ENCODE data around the gene EIF4B. TPM values are rescaled to one million over a fixed set of nuclear protein-coding genes. Genes with fewer than 3 reads are reported as not detected.

Gene EIF4B
- polyA plus RNA-seq, 1 of the 3 experiments (the other 2 are of a cell fraction): 267 TPM

DNA sequence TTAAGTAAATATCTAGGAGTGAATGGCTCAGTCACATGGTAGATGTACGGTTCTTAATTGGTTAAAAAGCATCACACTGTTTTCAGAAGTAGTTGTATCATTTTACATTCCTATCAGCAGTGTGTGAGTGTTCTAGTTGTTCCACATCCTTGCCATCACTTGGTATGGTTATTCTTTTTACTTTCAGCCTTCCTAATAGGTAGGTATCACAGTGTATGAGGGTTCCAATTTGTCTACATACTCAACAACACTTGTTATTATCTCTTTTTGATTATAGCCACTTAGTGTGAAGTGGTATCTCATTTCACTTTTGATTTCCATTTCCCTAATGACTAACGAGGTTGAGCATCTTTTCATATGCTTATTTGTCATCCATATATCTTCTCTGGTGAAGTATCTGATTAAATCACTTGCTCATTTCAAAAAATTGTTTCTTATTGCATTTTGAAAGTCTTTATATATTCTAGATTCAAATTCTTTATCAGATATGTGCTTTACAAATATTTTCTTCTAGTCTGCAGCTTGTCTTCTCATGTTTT lies 76.5 kb downstream of the EIF4B start:
- Histone ChIP-seq H3K4me2 (no peak overlapping the region), H3K27ac (ENCODE audit: low read depth in 2 of 2, low read length in 1 of 2) (no peak overlapping the region), H3K79me2 (ENCODE audit: insufficient read depth) (peaks cover 18% of the 10 kb centered on the region), H3K4me1 (ENCODE audit: control insufficient read depth in 1 of 2, insufficient read depth in 2 of 2, low read depth in 1 of 2, low read length in 1 of 2) (peaks cover 7 to 10% of the 10 kb centered on the region in 2 experiments; a peak in 1 of 4 replicates), H3K27me3 (ENCODE audit: insufficient read depth) (no peaks in the 10 kb centered on the region), H3K4me3 (ENCODE audit: low read depth in 2 of 2, low read length in 1 of 2) (no peak overlapping the region), H3K9me3 (no peaks in the 10 kb centered on the region; the same call in 1 of the 2 replicates), H3K9me2 (no peaks in the 10 kb centered on the region), H4K20me1 (ENCODE audit: insufficient read depth) (no peaks in the 10 kb centered on the region), H3K36me3 (replicated peaks in 1 of 2; ENCODE audit: control insufficient read depth in 1 of 2, insufficient read depth in 2 of 2, low read length in 1 of 2) (no peaks in the 10 kb centered on the region), H3F3A (replicated peaks; ENCODE audit: insufficient read depth) (peaks cover 24% of the 10 kb centered on the region), H3K9ac (no peak overlapping the region), H2AFZ (ENCODE audit: low read depth) (no peak overlapping the region)
- no peak for DNase-seq
- TF ChIP-seq RCOR1 (IDR thresholded peaks at IDR 0.05; ENCODE audit: low read length) (no peak), TCF12 (IDR thresholded peaks at IDR 0.05) (no peak), NFIC (IDR thresholded peaks at IDR 0.05; ENCODE audit: borderline replicate concordance) (no peak), MEF2A (IDR thresholded peaks at IDR 0.05; ENCODE audit: borderline replicate concordance, low read depth) (no peak), RXRA (IDR thresholded peaks at IDR 0.05; ENCODE audit: borderline replicate concordance, low read depth) (no peak), SMC3 (IDR thresholded peaks at IDR 0.05; ENCODE audit: low read depth, low read length) (no peak), TEAD4 (IDR thresholded peaks at IDR 0.05; ENCODE audit: borderline replicate concordance, insufficient read depth) (no peak), EP300 (IDR thresholded peaks at IDR 0.05; ENCODE audit: borderline replicate concordance in 1 of 2, low read depth in 1 of 2, low read length in 1 of 2) (no peak), POLR2AphosphoS5 (IDR thresholded peaks at IDR 0.05; ENCODE audit: low read depth, low read length) (no peak), FOXJ3 (CRISPR knock-in tag; IDR thresholded peaks at IDR 0.05) (no peak), EZH2phosphoT487 (IDR thresholded peaks at IDR 0.05; ENCODE audit: borderline replicate concordance, low read depth) (no peak)
- TF ChIP-seq, protein P1, sequence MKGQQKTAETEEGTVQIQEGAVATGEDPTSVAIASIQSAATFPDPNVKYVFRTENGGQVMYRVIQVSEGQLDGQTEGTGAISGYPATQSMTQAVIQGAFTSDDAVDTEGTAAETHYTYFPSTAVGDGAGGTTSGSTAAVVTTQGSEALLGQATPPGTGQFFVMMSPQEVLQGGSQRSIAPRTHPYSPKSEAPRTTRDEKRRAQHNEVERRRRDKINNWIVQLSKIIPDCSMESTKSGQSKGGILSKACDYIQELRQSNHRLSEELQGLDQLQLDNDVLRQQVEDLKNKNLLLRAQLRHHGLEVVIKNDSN (IDR thresholded peaks at IDR 0.05; ENCODE audit: borderline replicate concordance, low read depth): no peak
- TF ChIP-seq, protein P2, sequence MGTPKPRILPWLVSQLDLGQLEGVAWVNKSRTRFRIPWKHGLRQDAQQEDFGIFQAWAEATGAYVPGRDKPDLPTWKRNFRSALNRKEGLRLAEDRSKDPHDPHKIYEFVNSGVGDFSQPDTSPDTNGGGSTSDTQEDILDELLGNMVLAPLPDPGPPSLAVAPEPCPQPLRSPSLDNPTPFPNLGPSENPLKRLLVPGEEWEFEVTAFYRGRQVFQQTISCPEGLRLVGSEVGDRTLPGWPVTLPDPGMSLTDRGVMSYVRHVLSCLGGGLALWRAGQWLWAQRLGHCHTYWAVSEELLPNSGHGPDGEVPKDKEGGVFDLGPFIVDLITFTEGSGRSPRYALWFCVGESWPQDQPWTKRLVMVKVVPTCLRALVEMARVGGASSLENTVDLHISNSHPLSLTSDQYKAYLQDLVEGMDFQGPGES (IDR thresholded peaks at IDR 0.05; ENCODE audit: low read depth, low read length): no peak
- CTCF ChIA-PET: interaction anchor here (1.2 to 8.8 kb wide), 3 partner anchors 12 to 16 kb away, joined by 3 to 130 read pairs (median 30); no protein-coding TSS in a partner anchor
- WGBS (ENCODE audit: low lambda C conversion rate): 59% methylated on average over 2 of the region's 2 CpGs
- POLR2A ChIA-PET: no interaction called here

DNA sequence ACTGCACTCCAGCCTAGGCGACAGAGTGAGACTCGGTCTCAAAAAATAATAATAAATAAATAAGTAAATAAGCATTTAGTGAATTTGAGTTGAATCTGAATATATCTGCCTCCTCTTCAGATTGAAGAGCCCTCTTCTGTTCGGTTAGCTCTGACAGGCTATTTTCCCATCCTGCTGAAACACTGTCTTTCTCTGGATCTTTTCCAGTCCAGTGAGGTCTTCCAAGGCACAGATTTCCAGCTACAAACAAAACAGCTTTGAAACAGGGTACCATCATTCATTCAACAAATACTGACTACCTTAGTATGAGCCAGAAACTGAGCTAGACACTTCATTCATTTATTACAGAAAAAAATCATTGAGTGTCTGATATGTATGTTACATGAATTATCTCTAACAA lies 80.1 kb downstream of the EIF4B start:
- TF ChIP-seq ELF1 (IDR thresholded peaks at IDR 0.05) (no peak), YY1 (IDR thresholded peaks at IDR 0.05; ENCODE audit: low read depth) (no peak)
- H3F3A ChIP-seq (replicated peaks; ENCODE audit: insufficient read depth): peaks cover 8% of the 10 kb centered on the region
- H3K27me3 ChIP-seq (ENCODE audit: insufficient read depth): no peaks in the 10 kb centered on the region
- no peak overlapping the region for H3K4me2 ChIP-seq
- H3K9me2 ChIP-seq: no peaks in the 10 kb centered on the region
- H3K9me3 ChIP-seq: no peaks in the 10 kb centered on the region; the same call in 1 of the 2 replicates
- CTCF ChIA-PET: interaction anchor here (0.7 to 4.8 kb wide), 3 partner anchors 13 to 20 kb away, joined by 3 to 30 read pairs (median 22); no protein-coding TSS in a partner anchor
- POLR2A ChIA-PET: no interaction called here
- H3K27ac ChIP-seq (ENCODE audit: low read depth in 2 of 2, low read length in 1 of 2): no peak overlapping the region
- no peak overlapping the region for H3K4me3 ChIP-seq (ENCODE audit: low read depth in 2 of 2, low read length in 1 of 2)
- H3K9ac ChIP-seq: no peak overlapping the region
- H2AFZ ChIP-seq (ENCODE audit: low read depth): no peak overlapping the region
- 81% methylated on average over 3 of the region's 3 CpGs for WGBS (ENCODE audit: low lambda C conversion rate)
- H3K79me2 ChIP-seq (ENCODE audit: insufficient read depth): no peaks in the 10 kb centered on the region
- DNase-seq: no peak
- peaks cover 0 to under 1% of the 10 kb centered on the region in 2 experiments; a peak in 1 of 4 replicates for H3K4me1 ChIP-seq (ENCODE audit: control insufficient read depth in 1 of 2, insufficient read depth in 2 of 2, low read depth in 1 of 2, low read length in 1 of 2)
- H3K36me3 ChIP-seq (replicated peaks in 1 of 2; ENCODE audit: control insufficient read depth in 1 of 2, insufficient read depth in 2 of 2, low read length in 1 of 2): no peaks in the 10 kb centered on the region
- H4K20me1 ChIP-seq (ENCODE audit: insufficient read depth): no peaks in the 10 kb centered on the region
